Endothelial cell of umbilical vein (primary cell): ENCODE results near the gene FBXO34. TPM values are rescaled to one million over a fixed set of nuclear protein-coding genes. Genes with fewer than 3 reads are reported as not detected.
"Not testable (repeated sequence)": the region's sequence is repeated elsewhere in the genome, so short reads cannot be mapped to it uniquely, and the experiment has no call there.

ENCODE experiments used
- BruUV-seq: library from RNA; stranded (reverse); fragments of 400-500 nt; replicated peaks from 2 replicates; lab custom pipeline; 2021; lab: Mats Ljungman, UMichigan
- CTCF ChIA-PET: fragments of 300-600, 350-600 bp; sonication (Branson Sonifier 250); formaldehyde crosslinking; loops from one replicate; lab custom pipeline; 2021; ENCODE audit warnings: antibody characterized with exemption, inconsistent platforms; lab: Charles Lee
- POLR2A ChIA-PET: fragments of 300-600, 350-600 bp; sonication (Branson Sonifier 250); formaldehyde crosslinking; loops from one replicate; lab custom pipeline; 2021; ENCODE audit warnings: antibody characterized with exemption, inconsistent platforms; lab: Charles Lee
- DNase-seq: peaks from one replicate; pipeline ENCODE4 v3.0.0-alpha.2; 2011; ENCODE audit warnings: low read depth, low spot score
- FAIRE-seq: peaks from 2 replicates; lab custom pipeline; 2011; peaks lifted over from hg19 to GRCh38; lab: Jason Lieb, UNC
- H2AFZ ChIP-seq: 2 replicates; pipeline ENCODE4 v1.6.0; 2012; ENCODE audit warnings: low read depth, low read length, control low read depth, inconsistent platforms
- H3K27ac ChIP-seq: 2 replicates; pipeline ENCODE4 v1.5.1; 2011; ENCODE audit warnings: low read depth, mild to moderate bottlenecking, control low read depth, low read length, moderate library complexity; ENCODE audit not compliant: insufficient read depth
- H3K27me3 ChIP-seq, 2 experiments: 2 replicates each; pipeline versions ENCODE4 v1.6.0 to v1.6.1; 2011; ENCODE audit warnings: low read length in 2 of 2, mixed read lengths in 1 of 2; ENCODE audit not compliant: control insufficient read depth in 2 of 2, insufficient read depth in 2 of 2
- H3K36me3 ChIP-seq, 2 experiments: 2 replicates in 1 of 2; 3 replicates in 1 of 2; pipeline ENCODE4 v1.5.1; 2011; ENCODE audit warnings: low read length in 2 of 2, mild to moderate bottlenecking in 1 of 2, moderate library complexity in 1 of 2; ENCODE audit not compliant: control insufficient read depth in 2 of 2, insufficient read depth in 2 of 2; ENCODE audit errors: extremely low read depth in 1 of 2
- H3K4me1 ChIP-seq: 3 replicates; pipeline ENCODE4 v1.5.1; 2011; ENCODE audit warnings: mild to moderate bottlenecking, low read length; ENCODE audit not compliant: control insufficient read depth, insufficient read depth; ENCODE audit errors: extremely low read depth
- H3K4me2 ChIP-seq: 2 replicates; pipeline ENCODE4 v1.6.1; 2011; ENCODE audit warnings: low read length, control low read depth, mixed read lengths; ENCODE audit not compliant: insufficient read depth
- H3K4me3 ChIP-seq, 3 experiments: fragments of 200-600 bp in 1 of 3; sonication (generic), shearing (Covaris generic) in 1 of 3; replicated peaks in 1 of 3; 2 replicates each; pipeline ENCODE4 v1.5.1; 2011 to 2016; ENCODE audit warnings: control low read depth in 3 of 3, low read length in 3 of 3, mild to moderate bottlenecking in 2 of 3, inconsistent platforms in 1 of 3, low read depth in 1 of 3, moderate library complexity in 1 of 3; ENCODE audit not compliant: insufficient read depth in 1 of 3
- H3K79me2 ChIP-seq: 2 replicates; pipeline ENCODE4 v1.6.0; 2012; ENCODE audit warnings: low read length, inconsistent platforms; ENCODE audit not compliant: control insufficient read depth, insufficient read depth
- H3K9ac ChIP-seq: replicated peaks from 2 replicates; pipeline ENCODE3; 2011; ENCODE audit warnings: low read length, control low read depth; ENCODE audit not compliant: insufficient read depth; ENCODE audit errors: extremely low read depth
- H3K9me1 ChIP-seq: replicated peaks from 3 replicates; pipeline ENCODE4 v1.6.0; 2011; ENCODE audit warnings: mild to moderate bottlenecking, low read length; ENCODE audit not compliant: control insufficient read depth, insufficient read depth; ENCODE audit errors: extremely low read depth
- H3K9me3 ChIP-seq: replicated peaks from 2 replicates; pipeline ENCODE4 v1.5.1; 2012; ENCODE audit warnings: low read length, inconsistent platforms; ENCODE audit not compliant: control insufficient read depth, insufficient read depth
- H4K20me1 ChIP-seq: replicated peaks from 2 replicates; pipeline ENCODE3; 2011; ENCODE audit warnings: mild to moderate bottlenecking, low read length; ENCODE audit not compliant: control insufficient read depth, insufficient read depth; ENCODE audit errors: extremely low read depth
- dilution Hi-C: fragments of 300-500 bp; cut with MboI; formaldehyde crosslinking; loops from one replicate; pipeline ENCODE4 v1.15.0; 2019; ENCODE audit warnings: low sequenced_read_pairs; ENCODE audit not compliant: extremely low pct_ligation_motif_present
- intact Hi-C: fragments of 100-400 bp; cut with micrococcal nuclease; formaldehyde crosslinking; loops from one replicate; pipeline ENCODE4 v1.10.0; 2022
- polyA plus RNA-seq, 4 experiments: library from polyadenylated mRNA; depleted of rRNA in 3 of 4; stranded (reverse) in 3 of 4; unstranded in 1 of 4; fragments of >200 nt; gene quantifications; 2 replicates each; pipeline versions ENCODE4 v1.2.1 to v1.2.3, GENCODE V29; 2011 to 2012; ENCODE audit warnings: missing spikeins in 1 of 4
- total RNA-seq: library from RNA; stranded (reverse); gene quantifications from 2 replicates; pipeline ENCODE4 v1.2.3, GENCODE V29; 2021
- TF ChIP-seq, protein P1 (sequence below): IDR thresholded peaks from 2 replicates; pipeline ENCODE4 v1.6.1; 2011; ENCODE audit not compliant: insufficient read depth, insufficient read length

The FBXO34 gene
- total and polyA plus RNA-seq, 2 donors (not counting 3 experiments of a cell fraction or from before 2014, with no cell fraction given) = 8.5 to 14.2 TPM

DNA sequence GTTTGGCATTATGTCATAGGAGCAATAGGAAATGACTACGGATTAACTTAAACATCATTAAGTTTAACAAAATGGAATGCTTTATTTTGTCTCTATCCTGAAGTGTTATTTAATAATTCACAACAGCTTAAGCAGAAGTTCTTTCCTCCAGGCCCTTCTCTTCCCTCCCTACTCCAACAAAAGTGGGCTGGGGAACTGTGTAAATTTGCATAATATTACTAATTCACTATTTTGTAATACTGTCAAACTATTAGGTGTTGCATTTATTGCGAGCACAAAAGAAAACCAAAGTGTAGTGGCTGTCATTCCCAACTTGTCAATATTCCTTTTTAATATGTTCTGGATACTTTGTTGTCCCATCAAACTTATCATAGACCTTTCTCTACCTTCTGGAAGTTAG lies 70.6 kb downstream of the FBXO34 start:
- BruUV-seq = no TSS peak
- CTCF ChIA-PET = interaction anchor here (0.8 to 1.0 kb wide), 2 partner anchors 11 to 12 kb away, joined by 3 read pairs; no protein-coding TSS in a partner anchor
- H3K27ac ChIP-seq = no peak overlapping the region
- TF ChIP-seq, protein P1, sequence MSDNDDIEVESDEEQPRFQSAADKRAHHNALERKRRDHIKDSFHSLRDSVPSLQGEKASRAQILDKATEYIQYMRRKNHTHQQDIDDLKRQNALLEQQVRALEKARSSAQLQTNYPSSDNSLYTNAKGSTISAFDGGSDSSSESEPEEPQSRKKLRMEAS = no peak
- H3K27me3 ChIP-seq = no peaks in the 10 kb centered on the region
- DNase-seq (no peak), FAIRE-seq (no peak)
- no peaks in the 10 kb centered on the region for H3K4me1 ChIP-seq
- no peak overlapping the region for H3K9ac ChIP-seq
- no peak overlapping the region for H3K4me2 ChIP-seq
- no peaks in the 10 kb centered on the region for H3K9me1 ChIP-seq
- intact Hi-C loops (no loop called here), dilution Hi-C loops (no loop called here)
- no peaks in the 10 kb centered on the region for H3K36me3 ChIP-seq
- POLR2A ChIA-PET = no interaction called here
- H3K4me3 ChIP-seq = no peak overlapping the region
- H4K20me1 ChIP-seq = peaks cover 2% of the 10 kb centered on the region
- H3K79me2 ChIP-seq = peaks cover 9% of the 10 kb centered on the region
- no peaks in the 10 kb centered on the region for H3K9me3 ChIP-seq
- H2AFZ ChIP-seq = no peak overlapping the region

DNA sequence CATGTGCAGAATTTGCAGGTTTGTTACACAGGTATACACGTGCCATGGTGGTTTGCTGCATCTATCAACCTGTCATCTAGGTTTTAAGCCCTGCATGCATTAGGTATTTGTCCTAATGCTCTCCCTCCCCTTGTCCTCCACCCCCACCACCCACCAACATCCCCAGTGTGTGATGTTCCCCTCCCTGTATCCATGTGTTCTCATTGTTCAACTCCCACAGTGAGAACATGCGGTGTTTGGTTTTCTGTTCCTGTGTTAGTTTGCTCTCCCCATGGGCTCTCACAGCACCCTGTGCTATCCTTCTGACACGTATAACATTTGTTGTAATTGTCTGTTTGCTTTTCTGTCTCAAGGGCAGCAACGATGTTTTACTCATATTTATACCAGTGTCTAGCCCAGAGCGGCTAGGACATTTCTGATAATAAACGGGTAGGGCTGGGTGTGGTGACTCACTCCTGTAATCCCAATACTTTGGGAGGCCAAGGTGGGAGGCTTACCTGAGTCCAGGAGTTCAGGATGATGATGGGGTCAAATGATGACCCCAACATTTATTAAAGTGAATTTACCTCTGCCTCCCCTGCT lies 73.5 kb downstream of the FBXO34 start:
- H3K9me3 ChIP-seq, dilution Hi-C loops: not testable (repeated sequence)

More for the DNA sequence above, 73.5 kb downstream of the FBXO34 start:
- H4K20me1 ChIP-seq, H3K27ac ChIP-seq, H3K36me3 ChIP-seq, POLR2A ChIA-PET, H3K4me1 ChIP-seq, H3K27me3 ChIP-seq, H3K9ac ChIP-seq, DNase-seq, FAIRE-seq, H3K79me2 ChIP-seq, intact Hi-C loops, H3K9me1 ChIP-seq, H3K4me2 ChIP-seq, BruUV-seq, H2AFZ ChIP-seq, H3K4me3 ChIP-seq: not testable (repeated sequence)
- CTCF ChIA-PET = interaction anchor here (1.0 to 1.3 kb wide), 2 partner anchors 74 kb away, joined by 3 read pairs; no protein-coding TSS in a partner anchor
